AG10803 (cell line): ENCODE data around the gene DVL3.

ENCODE experiments used
- DNase-seq: peaks from one replicate; pipeline ENCODE4 v3.0.0; 2010; ENCODE audit warnings: low read depth
- H3K4me3 ChIP-seq: 2 replicates; pipeline ENCODE4 v1.5.1; 2011; ENCODE audit warnings: mild to moderate bottlenecking, low read length, control low read depth
- CTCF ChIP-seq: conservative IDR thresholded peaks from 2 replicates; pipeline ENCODE4 v1.5.1; 2011; ENCODE audit warnings: mild to moderate bottlenecking, low read length, control low read depth, inconsistent platforms

Gene DVL3

GRCh38 chr3:184183679-184184078 lies 28.5 kb downstream of the DVL3 start:
- no peak for TF ChIP-seq CTCF
- no peak for DNase-seq
- no peak overlapping the region for H3K4me3 ChIP-seq

- no peak for TF ChIP-seq CTCF
- DNase-seq: no peak
- H3K4me3 ChIP-seq: no peak overlapping the region
Observed at GRCh38 chr3:184184546-184185230, 29.5 kb downstream of the DVL3 start.

- TF ChIP-seq CTCF: no peak
- peak; percentile 98 for DNase-seq
- peak overlapping the region; percentile 99 for H3K4me3 ChIP-seq
Observed at GRCh38 chr3:184185461-184186183, 30.4 kb downstream of the DVL3 start.

- H3K4me3 ChIP-seq: peak within 1 kb of the TSS; percentile 99
- peak; percentile 58 for DNase-seq
- no peak for TF ChIP-seq CTCF
Observed at GRCh38 chr3:184186184-184186901, 31.2 kb downstream of the DVL3 start, which contains the start of gene ABCF3. Gene ABCF3 (plus strand): TSS chr3:184186199. CDS start chr3:184186208, 9 bp downstream.

- peak overlapping the region; percentile 99 for H3K4me3 ChIP-seq
- DNase-seq: no peak
- no peak for TF ChIP-seq CTCF
Observed at GRCh38 chr3:184186902-184187207, 31.7 kb downstream of the DVL3 start.

- DNase-seq: no peak
- no peak overlapping the region for H3K4me3 ChIP-seq
- no peak for TF ChIP-seq CTCF
Observed at GRCh38 chr3:184188080-184188479, 32.9 kb downstream of the DVL3 start.
